Measurements from ENCODE around the gene MEX3B. TPM values are rescaled to one million over a fixed set of nuclear protein-coding genes. Genes with fewer than 3 reads are reported as not detected.

MEX3B gene
- total RNA-seq (2022; extraction: Qiagen RNA extraction; ENCODE audit: low read depth): 3.8 to 6.4 TPM (median 5.8 TPM) in 5 replicates

GRCh38 chr15:82045892-82046665, at the start of gene MEX3B:
MEX3B (minus strand) TSS chr15:82046018; CDS start chr15:82045705, 313 bp downstream.

Other genes starting within 250 kb of the MEX3B start
- gene EFL1, start 216.7 kb upstream of the MEX3B start, total RNA-seq (2022; extraction: Qiagen RNA extraction; ENCODE audit: low read depth): 22.2 to 27.2 TPM (median 23.7 TPM) in 5 replicates
- 1.9 to 3.4 TPM (median 2.6 TPM) in 5 replicates for gene SAXO2, start 216.8 kb upstream of the MEX3B start, total RNA-seq (2022; extraction: Qiagen RNA extraction; ENCODE audit: low read depth)